CD4-positive, alpha-beta T cell treated with Interferon gamma for 1 hour (primary cell): ENCODE measurements around the gene HSPA5.
"Not testable (repeated sequence)": the region's sequence is repeated elsewhere in the genome, so short reads cannot be mapped to it uniquely, and the experiment has no call there.

Experiments
- DNase-seq: peaks from one replicate; pipeline ENCODE4 v3.0.0-alpha.2; 2020

HSPA5 gene

DNA sequence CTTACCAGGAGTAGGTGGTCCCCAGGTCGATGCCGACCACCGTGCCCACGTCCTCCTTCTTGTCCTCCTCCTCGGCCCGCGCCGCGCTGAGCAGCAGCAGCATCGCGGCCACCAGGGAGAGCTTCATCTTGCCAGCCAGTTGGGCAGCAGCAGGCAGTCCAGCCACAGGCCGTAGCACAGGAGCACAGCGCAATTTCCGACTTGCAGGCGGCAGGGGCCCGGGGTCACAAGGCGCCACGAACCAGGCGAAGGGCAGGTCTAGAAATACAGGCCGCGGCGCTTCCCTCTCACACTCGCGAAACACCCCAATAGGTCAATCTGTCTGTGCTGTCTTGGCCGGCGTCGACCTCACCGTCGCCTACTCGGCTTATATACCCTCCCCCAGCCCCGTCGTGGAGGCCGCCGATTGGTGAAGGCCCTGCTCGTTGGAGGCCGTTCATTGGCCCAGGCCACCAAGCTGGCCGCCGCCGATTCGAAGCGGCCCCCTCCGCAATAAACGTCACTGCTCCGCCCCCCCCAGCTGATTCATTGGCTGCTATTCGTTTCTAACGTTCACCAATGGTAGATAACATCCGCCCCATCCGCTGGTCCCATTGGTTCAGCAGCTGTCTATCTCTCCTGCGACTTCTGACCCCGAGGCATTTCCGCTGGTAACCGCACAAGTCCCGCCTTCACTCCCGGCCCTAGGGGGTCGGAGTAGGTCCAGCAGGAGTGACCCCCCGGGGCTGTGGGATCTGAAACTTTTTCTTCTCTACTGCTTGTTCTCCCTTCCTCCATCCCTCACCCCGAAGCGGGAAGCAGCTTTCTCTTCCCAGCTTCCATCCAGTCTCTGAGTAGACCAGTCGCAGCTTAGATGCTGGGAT, at the start of gene HSPA5:
HSPA5 (minus strand) TSS at position 344 of the 863 bp plus-strand sequence; CDS start at position 127, 217 bp downstream.
- DNase-seq: peak; percentile 100

DNA sequence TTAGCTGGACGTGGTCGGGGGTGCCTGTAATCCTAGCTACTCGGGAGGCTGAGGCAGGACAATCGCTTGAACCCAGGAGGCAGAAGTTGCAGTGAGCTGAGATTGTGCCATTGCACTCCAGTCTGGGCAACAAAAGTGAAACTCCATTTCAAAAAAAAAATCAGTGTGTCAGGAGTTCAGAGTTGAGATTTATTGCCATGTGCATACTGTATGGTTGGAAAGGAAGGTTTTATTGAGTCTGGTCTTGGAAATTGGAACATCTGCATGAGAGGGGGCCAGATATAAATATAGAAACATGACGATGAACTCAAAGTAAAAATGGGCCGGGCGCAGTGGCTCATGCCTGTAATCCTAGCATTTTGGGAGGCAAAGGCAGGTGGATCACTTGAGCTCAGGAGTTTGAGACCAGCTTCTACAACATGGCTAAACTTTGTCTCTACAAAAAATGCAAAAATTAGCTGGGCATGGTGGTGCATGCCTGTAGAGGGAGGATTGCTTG, 45.8 kb upstream of the HSPA5 start:
- not testable (repeated sequence) for DNase-seq

DNA sequence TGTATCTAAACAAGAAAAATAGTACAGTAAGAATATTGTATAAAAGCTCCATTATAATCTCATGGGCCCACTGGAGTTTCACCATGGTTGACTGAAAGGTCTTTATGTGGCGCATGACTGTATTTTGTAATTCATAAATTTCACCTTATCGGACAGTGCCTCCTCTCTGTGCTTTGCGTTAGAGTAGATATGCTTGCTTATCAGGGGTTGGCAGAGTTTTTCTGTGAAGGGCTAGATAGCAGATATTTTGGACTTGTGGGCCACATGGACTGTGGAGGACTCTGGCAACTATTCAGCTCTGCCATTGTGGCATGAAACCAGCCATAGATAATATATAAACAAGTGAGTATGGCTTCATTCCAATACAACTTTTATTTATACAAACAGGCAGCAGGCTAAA, 43.7 kb upstream of the HSPA5 start:
- DNase-seq: no peak

DNA sequence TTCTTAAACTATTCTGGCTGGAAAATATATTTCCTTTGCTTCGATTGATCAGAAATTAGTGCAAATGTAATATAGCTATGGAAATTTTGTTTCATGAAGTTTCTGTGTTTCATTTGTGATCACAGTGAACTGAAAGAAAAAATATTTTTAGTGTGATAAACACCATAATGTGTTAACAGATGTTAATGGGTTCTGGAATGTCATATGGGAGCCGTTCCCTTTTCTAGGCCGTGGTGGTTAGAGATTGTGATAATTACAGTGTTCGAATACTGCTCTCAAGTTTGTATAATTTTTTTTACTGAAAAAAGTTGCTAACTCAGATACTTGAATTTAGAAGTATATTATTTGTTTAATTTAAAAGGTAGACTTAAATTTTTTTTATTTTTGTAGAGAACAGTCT, 39.8 kb upstream of the HSPA5 start:
- no peak for DNase-seq

- DNase-seq: no peak
Measured at GRCh38 chr9:125277411-125277810, 36.3 kb upstream of the HSPA5 start.

GRCh38 chr9:125276771-125277170, 35.6 kb upstream of the HSPA5 start:
- no peak for DNase-seq

- no peak for DNase-seq
Measured at GRCh38 chr9:125272697-125273096, 31.6 kb upstream of the HSPA5 start.

DNA sequence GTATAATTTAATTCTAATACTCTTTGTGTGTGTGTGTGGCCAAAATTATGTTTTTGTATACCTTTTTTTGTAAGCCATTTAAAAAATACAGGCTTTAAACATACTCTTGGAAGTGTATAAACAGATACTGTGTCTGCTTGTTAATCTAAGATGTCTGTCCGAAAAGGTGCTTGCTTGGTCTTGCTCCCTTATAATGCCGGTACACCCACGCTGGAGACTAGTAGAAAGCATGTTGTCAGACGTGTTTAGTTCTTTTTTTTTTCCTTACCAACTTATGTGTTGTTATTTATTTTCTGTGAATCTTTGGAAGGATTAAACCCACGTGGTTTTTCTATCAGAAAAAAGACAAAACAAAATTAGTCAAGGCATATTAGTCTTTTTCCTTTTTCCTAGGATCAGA, 29.9 kb upstream of the HSPA5 start:
- no peak for DNase-seq

DNA sequence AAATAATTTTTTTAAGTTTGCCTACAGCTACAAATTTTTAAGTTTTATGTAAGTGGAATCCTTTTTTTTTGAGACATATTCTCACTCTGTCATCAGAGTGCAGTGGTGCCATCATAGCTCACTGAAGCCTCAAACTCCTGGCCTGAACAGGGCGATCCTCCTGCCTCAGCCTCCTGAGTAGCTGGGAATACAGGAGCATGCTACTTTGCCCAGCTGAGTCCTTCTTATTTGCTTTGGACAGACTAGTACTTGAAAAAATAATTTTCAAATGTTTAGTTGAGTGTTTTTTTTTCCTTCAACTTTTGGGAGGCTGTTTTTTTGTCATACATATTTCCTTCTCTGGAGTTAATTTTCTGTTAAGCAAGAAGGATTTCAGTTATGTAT, 27.9 kb upstream of the HSPA5 start:
- DNase-seq: no peak

- DNase-seq: no peak
Measured at GRCh38 chr9:125268394-125269013, 27.4 kb upstream of the HSPA5 start.

GRCh38 chr9:125264068-125264467, 22.9 kb upstream of the HSPA5 start:
- DNase-seq: peak; percentile 25

DNA sequence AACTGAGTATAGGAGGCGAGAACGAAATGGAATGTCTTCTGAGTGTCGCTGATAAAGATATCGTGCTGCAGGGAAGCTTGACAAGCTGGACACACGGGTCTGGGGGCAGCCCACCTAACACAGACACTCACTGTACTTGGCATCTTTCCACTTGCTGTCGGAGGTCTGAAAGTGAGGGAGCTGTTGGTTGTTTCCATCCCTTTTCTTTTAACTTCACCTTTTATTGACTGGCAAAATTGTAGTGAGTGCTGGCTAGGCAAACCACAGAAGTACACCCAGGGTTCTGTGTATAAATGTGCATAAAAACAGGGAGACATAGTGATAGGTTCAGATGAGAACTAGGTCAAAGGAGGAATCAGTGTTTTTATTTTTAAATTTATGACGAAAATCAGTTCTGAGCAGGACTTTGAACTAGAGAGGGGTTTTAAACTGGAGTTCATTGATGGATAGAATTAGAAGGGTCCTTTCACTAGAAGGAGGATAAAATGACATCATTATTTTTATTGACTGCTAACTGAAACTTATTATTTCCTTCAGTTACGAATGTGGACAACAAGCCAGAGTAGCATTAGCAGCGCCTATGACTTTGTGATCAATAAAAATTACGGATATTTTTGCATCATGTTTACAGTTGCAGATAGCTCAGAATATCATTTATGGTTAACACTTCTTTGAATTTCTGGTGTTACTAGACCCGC, 21.3 kb upstream of the HSPA5 start:
- no peak for DNase-seq

GRCh38 chr9:125261501-125262293, 20.6 kb upstream of the HSPA5 start, which contains the start of gene GAPVD1:
TSS of gene GAPVD1 (plus strand) at chr9:125261826. CDS start at chr9:125298922, 37,096 bp downstream.
- peak; percentile 93 for DNase-seq

DNA sequence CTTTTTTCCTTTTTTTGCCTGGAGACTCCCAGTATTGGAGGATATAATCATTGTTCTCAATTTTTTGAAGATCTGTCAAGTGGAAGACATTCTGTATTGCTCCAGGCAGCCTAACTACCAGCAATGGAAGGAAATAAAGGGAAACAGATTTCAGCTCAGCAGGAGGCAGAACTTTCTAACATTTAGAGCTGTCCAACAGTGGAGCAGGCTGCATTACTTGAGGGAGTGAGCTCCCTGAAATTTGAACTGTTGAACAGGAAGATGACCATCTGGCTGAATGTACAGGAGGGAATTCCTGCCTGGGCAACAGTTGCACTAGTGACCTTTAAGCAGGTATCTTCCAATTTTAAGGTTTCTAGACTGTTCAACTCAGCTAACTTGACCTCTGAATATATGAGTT, 19.4 kb upstream of the HSPA5 start:
- DNase-seq: no peak

- DNase-seq: peak; percentile 6
Measured at GRCh38 chr9:125258832-125259534, 17.8 kb upstream of the HSPA5 start.

DNA sequence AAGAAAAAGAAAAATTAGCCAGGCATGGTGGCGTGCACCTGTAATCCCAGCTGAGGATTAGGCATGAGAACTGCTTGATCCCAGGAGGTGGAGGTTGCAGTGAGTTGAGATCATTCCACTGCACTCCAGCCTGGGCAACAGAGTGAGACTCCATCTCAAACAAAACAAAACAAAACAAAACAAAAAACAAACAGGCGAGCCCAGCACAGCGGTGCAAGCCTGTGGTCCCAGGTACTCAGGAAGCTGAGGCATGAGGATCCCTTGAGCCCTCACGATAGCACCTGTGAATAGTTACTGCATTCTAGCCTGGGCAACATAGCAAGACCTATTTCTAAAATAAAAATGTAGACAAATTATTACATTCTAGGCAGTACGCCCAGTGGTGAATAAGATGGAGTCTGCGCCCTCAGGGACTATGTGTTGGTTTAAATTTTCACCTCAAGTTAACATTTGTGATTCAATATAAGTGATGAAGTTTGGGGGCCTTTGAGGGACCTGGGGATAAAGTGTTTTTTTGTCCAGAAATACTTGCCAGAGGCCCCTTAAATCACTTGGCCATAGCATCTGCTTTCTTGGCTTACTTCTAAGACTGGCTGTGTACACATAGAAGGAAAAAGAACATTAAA, 17.1 kb upstream of the HSPA5 start:
- no peak for DNase-seq

GRCh38 chr9:125255781-125256391, 14.7 kb upstream of the HSPA5 start:
- no peak for DNase-seq

GRCh38 chr9:125254231-125254630, 13.1 kb upstream of the HSPA5 start:
- DNase-seq: no peak

- DNase-seq: no peak
Measured at GRCh38 chr9:125246261-125246667, 5.1 kb upstream of the HSPA5 start.

DNA sequence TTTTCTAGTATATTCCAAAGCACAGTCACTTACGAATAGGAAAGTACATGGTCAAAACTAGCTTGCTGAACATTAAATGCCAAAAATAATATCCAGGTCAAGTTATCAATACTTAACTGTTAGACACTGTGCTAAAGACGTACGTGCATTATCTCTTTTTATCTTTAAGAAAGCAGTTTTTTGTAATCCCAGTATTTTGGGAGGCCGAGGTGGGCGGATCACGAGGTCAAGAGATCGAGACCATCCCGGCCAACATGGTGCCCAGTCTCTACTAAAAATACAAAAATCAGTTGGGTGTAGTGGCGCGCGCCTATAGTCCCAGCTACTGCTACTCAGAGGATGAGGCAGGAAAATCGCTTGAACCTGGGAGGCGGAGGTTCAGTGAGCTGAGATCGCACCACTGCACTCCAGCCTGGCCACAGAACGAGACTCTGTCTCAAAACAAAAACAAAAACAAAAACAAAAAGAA, 2.7 kb upstream of the HSPA5 start:
- no peak for DNase-seq
